Suprapubic skin (tissue), 4 donors: ENCODE data around the gene EPHA2. TPM values are rescaled to one million over a fixed set of nuclear protein-coding genes. Genes with fewer than 3 reads are reported as not detected.

Experiments
- DNase-seq, 2 donors: peaks; one replicate each; pipeline ENCODE4 v3.0.0-alpha.2; 2019; ENCODE audit warnings: low spot score in 2 of 2
- H3K27ac ChIP-seq: fragments of 200-600 bp; sonication (generic); one replicate; pipeline ENCODE4 v1.5.1; 2019
- H3K27me3 ChIP-seq: fragments of 200-600 bp; sonication (generic); one replicate; pipeline ENCODE4 v1.5.1; 2019
- H3K36me3 ChIP-seq: fragments of 200-600 bp; sonication (generic); one replicate; pipeline ENCODE4 v1.5.1; 2019
- H3K4me1 ChIP-seq: fragments of 200-600 bp; sonication (generic); one replicate; pipeline ENCODE4 v1.5.1; 2019
- H3K4me3 ChIP-seq: fragments of 200-600 bp; sonication (generic); one replicate; pipeline ENCODE4 v1.5.1; 2019; ENCODE audit warnings: mild to moderate bottlenecking
- H3K9me3 ChIP-seq: fragments of 200-600 bp; sonication (generic); one replicate; pipeline ENCODE4 v1.5.1; 2019
- CTCF ChIP-seq, 2 donors: fragments of 200-600 bp in 1 of 2; fragments of 450-650 bp in 1 of 2; sonication (generic) in 1 of 2; IDR thresholded peaks; one replicate each; pipeline ENCODE4 v1.5.1; 2016 to 2019; ENCODE audit warnings: antibody characterized with exemption in 2 of 2, mild to moderate bottlenecking in 1 of 2, moderate library complexity in 1 of 2
- EP300 ChIP-seq: sonication (generic); formaldehyde crosslinking; IDR thresholded peaks from one replicate; pipeline ENCODE4 v1.6.1; 2017; ENCODE audit warnings: antibody characterized with exemption
- POLR2A ChIP-seq, 2 donors: fragments of 450-650 bp; IDR thresholded peaks; one replicate each; pipeline ENCODE4 v1.6.1; 2017; ENCODE audit warnings: antibody characterized with exemption in 2 of 2, mild to moderate bottlenecking in 2 of 2, moderate library complexity in 2 of 2
- POLR2AphosphoS5 ChIP-seq, 3 donors: sonication (generic); formaldehyde crosslinking; IDR thresholded peaks; one replicate each; pipeline ENCODE4 v1.6.1; 2017; ENCODE audit warnings: antibody characterized with exemption in 3 of 3
- WGBS: methylation state at CpG from one replicate; pipeline ENCODE4 v1.1.5; 2018; 5-methylcytosine and 5-hydroxymethylcytosine counted together
- total RNA-seq, 4 donors: library from RNA; depleted of rRNA; stranded (reverse); fragments of >200 nt; gene quantifications; one replicate each; pipeline ENCODE4 v1.1.0, GENCODE V29; 2016

EPHA2 gene
- total RNA-seq, 4 donors from 2014 or later = 59.0 to 145 (median 104) TPM

- no peak overlapping the region for H3K4me3 ChIP-seq
- no peak for DNase-seq
- peaks cover 20% of the 10 kb centered on the region for H3K4me1 ChIP-seq
- no peaks in the 10 kb centered on the region for H3K36me3 ChIP-seq
- WGBS = 91% methylated on average over 3 of the region's 6 CpGs
- no peaks in the 10 kb centered on the region for H3K9me3 ChIP-seq
- no peaks in the 10 kb centered on the region for H3K27me3 ChIP-seq
- no peak overlapping the region for H3K27ac ChIP-seq
- no peak for TF ChIP-seq POLR2AphosphoS5 (IDR thresholded peaks at IDR 0.05)
- TF ChIP-seq CTCF (IDR thresholded peaks at IDR 0.05) = no peak
- no peak for TF ChIP-seq EP300
- no peak for TF ChIP-seq POLR2A (IDR thresholded peaks at IDR 0.05)
Observed at GRCh38 chr1:16115468-16115983, 40.3 kb downstream of the EPHA2 start.

GRCh38 chr1:16114527-16115467 is 41.1 kb downstream of the EPHA2 start:
- Histone ChIP-seq H3K4me3 (no peak overlapping the region), H3K27ac (no peak overlapping the region), H3K4me1 (peaks cover 13% of the 10 kb centered on the region), H3K27me3 (no peaks in the 10 kb centered on the region), H3K36me3 (no peaks in the 10 kb centered on the region), H3K9me3 (no peaks in the 10 kb centered on the region)
- no peak for DNase-seq
- TF ChIP-seq EP300 (no peak), CTCF (IDR thresholded peaks at IDR 0.05) (no peak), POLR2AphosphoS5 (IDR thresholded peaks at IDR 0.05) (no peak), POLR2A (IDR thresholded peaks at IDR 0.05) (no peak)
- 73% methylated on average over 17 of the region's 23 CpGs for WGBS

GRCh38 chr1:16112596-16113555 is 43.0 kb downstream of the EPHA2 start:
- no peak overlapping the region for H3K27ac ChIP-seq
- peaks cover 12% of the 10 kb centered on the region for H3K4me1 ChIP-seq
- H3K4me3 ChIP-seq = no peak overlapping the region
- 57% methylated on average over 7 of the region's 14 CpGs for WGBS
- no peaks in the 10 kb centered on the region for H3K27me3 ChIP-seq
- TF ChIP-seq CTCF (IDR thresholded peaks at IDR 0.05) = no peak
- TF ChIP-seq EP300 = no peak
- no peak for TF ChIP-seq POLR2AphosphoS5 (IDR thresholded peaks at IDR 0.05)
- TF ChIP-seq POLR2A (IDR thresholded peaks at IDR 0.05) = no peak
- no peaks in the 10 kb centered on the region for H3K9me3 ChIP-seq
- no peak for DNase-seq
- H3K36me3 ChIP-seq = no peaks in the 10 kb centered on the region

GRCh38 chr1:16111771-16112595 is 43.9 kb downstream of the EPHA2 start:
- 63% methylated on average over 11 of the region's 15 CpGs for WGBS
- H3K36me3 ChIP-seq = no peaks in the 10 kb centered on the region
- no peak for TF ChIP-seq POLR2A (IDR thresholded peaks at IDR 0.05)
- no peak for TF ChIP-seq POLR2AphosphoS5 (IDR thresholded peaks at IDR 0.05)
- no peak for TF ChIP-seq EP300
- no peak for TF ChIP-seq CTCF (IDR thresholded peaks at IDR 0.05)
- H3K4me3 ChIP-seq = no peak overlapping the region
- no peaks in the 10 kb centered on the region for H3K9me3 ChIP-seq
- H3K27ac ChIP-seq = no peak overlapping the region
- no peaks in the 10 kb centered on the region for H3K27me3 ChIP-seq
- no peak for DNase-seq
- H3K4me1 ChIP-seq = peaks cover 12% of the 10 kb centered on the region
